Vagina (tissue), 2 donors: ENCODE measurements around the gene SLAMF7. TPM values are rescaled to one million over a fixed set of nuclear protein-coding genes. Genes with fewer than 3 reads are reported as not detected.

ENCODE experiments used
- DNase-seq, 2 donors: peaks; one replicate each; pipeline ENCODE4 v3.0.0-alpha.2; 2017; ENCODE audit errors: extremely low spot score in 2 of 2
- H3K27ac ChIP-seq: fragments of 200-600 bp; sonication (generic); one replicate; pipeline ENCODE4 v1.5.1; 2019
- H3K27me3 ChIP-seq: fragments of 200-600 bp; sonication (generic); one replicate; pipeline ENCODE4 v1.5.1; 2019
- H3K36me3 ChIP-seq, 2 donors: fragments of 200-600 bp; sonication (generic); one replicate each; pipeline ENCODE4 v1.5.1; 2017 to 2019
- H3K4me1 ChIP-seq: fragments of 200-600 bp; sonication (generic); one replicate; pipeline ENCODE4 v1.5.1; 2019
- H3K4me3 ChIP-seq, 2 donors: fragments of 200-600 bp; sonication (generic); 1 replicate in 1 of 2; 2 replicates in 1 of 2; pipeline ENCODE4 v1.5.1; 2016 to 2019
- H3K9me3 ChIP-seq: fragments of 200-600 bp; sonication (generic); one replicate; pipeline ENCODE4 v1.5.1; 2019
- CTCF ChIP-seq, 3 experiments: fragments of 450-650 bp in 2 of 3; fragments of 200-600 bp in 1 of 3; sonication (generic) in 1 of 3; IDR thresholded peaks; one replicate each; pipeline ENCODE4 v1.5.1; 2017 to 2019; ENCODE audit warnings: antibody characterized with exemption in 3 of 3, mild to moderate bottlenecking in 2 of 3, moderate library complexity in 2 of 3
- POLR2A ChIP-seq, 2 donors: fragments of 450-650 bp; IDR thresholded peaks; one replicate each; pipeline ENCODE4 v1.6.1; 2017; ENCODE audit warnings: antibody characterized with exemption in 2 of 2, mild to moderate bottlenecking in 2 of 2, moderate library complexity in 2 of 2
- POLR2AphosphoS5 ChIP-seq, 2 donors: sonication (generic); formaldehyde crosslinking; IDR thresholded peaks; one replicate each; pipeline ENCODE4 v1.9.0; 2017; ENCODE audit warnings: antibody characterized with exemption in 2 of 2, mild to moderate bottlenecking in 2 of 2, low read depth in 1 of 2; ENCODE audit not compliant: insufficient read depth in 1 of 2
- intact Hi-C: fragments of 100-400 bp; cut with DNase I; formaldehyde crosslinking; loops from one replicate; pipeline ENCODE4 v1.15.1; 2023
- total RNA-seq: library from RNA; depleted of rRNA; stranded (reverse); fragments of >200 nt; gene quantifications from one replicate; pipeline ENCODE4 v1.2.3, GENCODE V29; 2016

Gene SLAMF7
- total RNA-seq, 1 donor from 2014 or later: 2.2 TPM

DNA sequence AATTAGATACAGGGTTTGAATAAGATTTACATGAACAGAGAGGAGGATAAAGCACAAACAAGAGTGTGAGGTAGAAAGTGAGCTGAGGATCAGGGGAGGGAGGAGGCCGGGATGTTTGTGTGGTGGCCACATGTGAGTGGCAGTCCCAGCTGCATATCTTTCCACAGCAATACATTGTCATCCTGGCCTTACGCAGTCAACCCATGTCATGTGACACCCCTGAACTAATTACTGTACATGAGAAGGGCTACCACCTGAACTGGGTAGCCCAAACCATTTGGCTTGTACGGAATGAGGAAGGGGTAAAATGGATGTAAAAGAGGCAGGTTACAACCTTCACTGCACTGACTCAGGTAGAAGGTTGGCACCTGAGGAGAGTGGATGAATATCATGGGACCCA lies 4.2 kb downstream of the SLAMF7 start:
- Histone ChIP-seq H3K27ac (no peak overlapping the region), H3K4me1 (no peaks in the 10 kb centered on the region), H3K9me3 (no peaks in the 10 kb centered on the region), H3K36me3 (no peaks in the 10 kb centered on the region), H3K4me3 (no peak overlapping the region), H3K27me3 (no peaks in the 10 kb centered on the region)
- DNase-seq: peak in 1 of 2 donors; percentile 37
- intact Hi-C loops: no loop called here
- TF ChIP-seq CTCF (IDR thresholded peaks at IDR 0.05) (no peak), POLR2AphosphoS5 (IDR thresholded peaks at IDR 0.05; ENCODE audit: insufficient read depth in 1 of 2, low read depth in 1 of 2) (no peak), POLR2A (IDR thresholded peaks at IDR 0.05) (no peak)

GRCh38 chr1:160744199-160744851 lies 5.3 kb downstream of the SLAMF7 start:
- no peaks in the 10 kb centered on the region for H3K27me3 ChIP-seq
- no peak overlapping the region for H3K4me3 ChIP-seq
- no peaks in the 10 kb centered on the region for H3K9me3 ChIP-seq
- intact Hi-C loops: no loop called here
- H3K4me1 ChIP-seq: no peaks in the 10 kb centered on the region
- no peaks in the 10 kb centered on the region for H3K36me3 ChIP-seq
- TF ChIP-seq POLR2A (IDR thresholded peaks at IDR 0.05): no peak
- no peak for TF ChIP-seq POLR2AphosphoS5 (IDR thresholded peaks at IDR 0.05; ENCODE audit: insufficient read depth in 1 of 2, low read depth in 1 of 2)
- no peak for TF ChIP-seq CTCF (IDR thresholded peaks at IDR 0.05)
- no peak for DNase-seq
- H3K27ac ChIP-seq: no peak overlapping the region

- H3K9me3 ChIP-seq: no peaks in the 10 kb centered on the region
- no peak overlapping the region for H3K4me3 ChIP-seq
- intact Hi-C loops: no loop called here
- H3K4me1 ChIP-seq: no peaks in the 10 kb centered on the region
- no peaks in the 10 kb centered on the region for H3K27me3 ChIP-seq
- H3K27ac ChIP-seq: no peak overlapping the region
- DNase-seq: peak in 1 of 2 donors; percentile 27
- H3K36me3 ChIP-seq: no peaks in the 10 kb centered on the region
- no peak for TF ChIP-seq CTCF (IDR thresholded peaks at IDR 0.05)
- no peak for TF ChIP-seq POLR2A (IDR thresholded peaks at IDR 0.05)
- no peak for TF ChIP-seq POLR2AphosphoS5 (IDR thresholded peaks at IDR 0.05; ENCODE audit: insufficient read depth in 1 of 2, low read depth in 1 of 2)
Observed at GRCh38 chr1:160744852-160745520, 5.9 kb downstream of the SLAMF7 start.

- Histone ChIP-seq H3K4me1 (no peaks in the 10 kb centered on the region), H3K27ac (no peak overlapping the region), H3K36me3 (no peaks in the 10 kb centered on the region), H3K9me3 (no peaks in the 10 kb centered on the region), H3K4me3 (no peak overlapping the region), H3K27me3 (no peaks in the 10 kb centered on the region)
- TF ChIP-seq POLR2A (IDR thresholded peaks at IDR 0.05) (no peak), POLR2AphosphoS5 (IDR thresholded peaks at IDR 0.05; ENCODE audit: insufficient read depth in 1 of 2, low read depth in 1 of 2) (no peak), CTCF (IDR thresholded peaks at IDR 0.05) (no peak)
- DNase-seq: no peak
- intact Hi-C loops: no loop called here
Observed at GRCh38 chr1:160745551-160745950, 6.5 kb downstream of the SLAMF7 start.
